Fibroblast of lung (primary cell): Measurements from ENCODE around the gene RAD52.

Experiments
- EZH2 ChIP-seq: IDR thresholded peaks from 2 replicates; pipeline ENCODE4 v1.5.1; 2012; ENCODE audit warnings: low read length, control low read depth, mild to moderate bottlenecking; ENCODE audit errors: missing control alignments
- TF ChIP-seq, protein P1 (sequence below), 2 donors: IDR thresholded peaks in 1 of 2; conservative IDR thresholded peaks in 1 of 2; 1 replicate in 1 of 2; 2 replicates in 1 of 2; pipeline ENCODE4 v1.5.1; 2011 to 2012; ENCODE audit warnings: low read length in 2 of 2, control low read depth in 1 of 2, inconsistent platforms in 1 of 2, low read depth in 1 of 2, mild to moderate bottlenecking in 1 of 2

GRCh38 chr12:931060-931459, 18.4 kb downstream of the RAD52 start:
- TF ChIP-seq, protein P1, sequence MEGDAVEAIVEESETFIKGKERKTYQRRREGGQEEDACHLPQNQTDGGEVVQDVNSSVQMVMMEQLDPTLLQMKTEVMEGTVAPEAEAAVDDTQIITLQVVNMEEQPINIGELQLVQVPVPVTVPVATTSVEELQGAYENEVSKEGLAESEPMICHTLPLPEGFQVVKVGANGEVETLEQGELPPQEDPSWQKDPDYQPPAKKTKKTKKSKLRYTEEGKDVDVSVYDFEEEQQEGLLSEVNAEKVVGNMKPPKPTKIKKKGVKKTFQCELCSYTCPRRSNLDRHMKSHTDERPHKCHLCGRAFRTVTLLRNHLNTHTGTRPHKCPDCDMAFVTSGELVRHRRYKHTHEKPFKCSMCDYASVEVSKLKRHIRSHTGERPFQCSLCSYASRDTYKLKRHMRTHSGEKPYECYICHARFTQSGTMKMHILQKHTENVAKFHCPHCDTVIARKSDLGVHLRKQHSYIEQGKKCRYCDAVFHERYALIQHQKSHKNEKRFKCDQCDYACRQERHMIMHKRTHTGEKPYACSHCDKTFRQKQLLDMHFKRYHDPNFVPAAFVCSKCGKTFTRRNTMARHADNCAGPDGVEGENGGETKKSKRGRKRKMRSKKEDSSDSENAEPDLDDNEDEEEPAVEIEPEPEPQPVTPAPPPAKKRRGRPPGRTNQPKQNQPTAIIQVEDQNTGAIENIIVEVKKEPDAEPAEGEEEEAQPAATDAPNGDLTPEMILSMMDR (conservative IDR thresholded peaks at IDR 0.05 in 1 of 2, IDR thresholded peaks at IDR 0.05 in 1 of 2; ENCODE audit: low read depth in 1 of 2, low read length in 2 of 2) = no peak
- no peak for TF ChIP-seq EZH2
